Sigmoid colon (tissue), 4 donors: ENCODE data around the gene ARHGAP1.

Source experiments
- EP300 ChIP-seq, 4 donors: sonication (generic); formaldehyde crosslinking; IDR thresholded peaks; one replicate each; pipeline ENCODE4 v1.6.1; 2017; ENCODE audit warnings: antibody characterized with exemption in 4 of 4
- POLR2A ChIP-seq, 2 donors: fragments of 450-650 bp; IDR thresholded peaks; one replicate each; pipeline ENCODE4 v1.6.1; 2016; ENCODE audit warnings: antibody characterized with exemption in 2 of 2, mild to moderate bottlenecking in 2 of 2, moderate library complexity in 2 of 2
- TF ChIP-seq, protein P1 (sequence below), 4 experiments: fragments of 450-650 bp in 3 of 4; fragments of 200-600 bp in 1 of 4; IDR thresholded peaks; one replicate each; pipeline ENCODE4 v1.5.1; 2016 to 2019; ENCODE audit warnings: antibody characterized with exemption in 4 of 4, mild to moderate bottlenecking in 3 of 4, moderate library complexity in 2 of 4

GRCh38 chr11:46633291-46634217 is 66.9 kb downstream of the ARHGAP1 start:
- TF ChIP-seq, protein P1, sequence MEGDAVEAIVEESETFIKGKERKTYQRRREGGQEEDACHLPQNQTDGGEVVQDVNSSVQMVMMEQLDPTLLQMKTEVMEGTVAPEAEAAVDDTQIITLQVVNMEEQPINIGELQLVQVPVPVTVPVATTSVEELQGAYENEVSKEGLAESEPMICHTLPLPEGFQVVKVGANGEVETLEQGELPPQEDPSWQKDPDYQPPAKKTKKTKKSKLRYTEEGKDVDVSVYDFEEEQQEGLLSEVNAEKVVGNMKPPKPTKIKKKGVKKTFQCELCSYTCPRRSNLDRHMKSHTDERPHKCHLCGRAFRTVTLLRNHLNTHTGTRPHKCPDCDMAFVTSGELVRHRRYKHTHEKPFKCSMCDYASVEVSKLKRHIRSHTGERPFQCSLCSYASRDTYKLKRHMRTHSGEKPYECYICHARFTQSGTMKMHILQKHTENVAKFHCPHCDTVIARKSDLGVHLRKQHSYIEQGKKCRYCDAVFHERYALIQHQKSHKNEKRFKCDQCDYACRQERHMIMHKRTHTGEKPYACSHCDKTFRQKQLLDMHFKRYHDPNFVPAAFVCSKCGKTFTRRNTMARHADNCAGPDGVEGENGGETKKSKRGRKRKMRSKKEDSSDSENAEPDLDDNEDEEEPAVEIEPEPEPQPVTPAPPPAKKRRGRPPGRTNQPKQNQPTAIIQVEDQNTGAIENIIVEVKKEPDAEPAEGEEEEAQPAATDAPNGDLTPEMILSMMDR (IDR thresholded peaks at IDR 0.05), result no peak
- no peak for TF ChIP-seq POLR2A (IDR thresholded peaks at IDR 0.05)
- TF ChIP-seq EP300 (IDR thresholded peaks at IDR 0.05), result no peak
